ENCODE results near the gene MALL. TPM values are rescaled to one million over a fixed set of nuclear protein-coding genes. Genes with fewer than 3 reads are reported as not detected.
"Not testable (repeated sequence)": the region's sequence is repeated elsewhere in the genome, so short reads cannot be mapped to it uniquely, and the experiment has no call there.

Gene MALL
- total RNA-seq: 2.9 TPM

DNA sequence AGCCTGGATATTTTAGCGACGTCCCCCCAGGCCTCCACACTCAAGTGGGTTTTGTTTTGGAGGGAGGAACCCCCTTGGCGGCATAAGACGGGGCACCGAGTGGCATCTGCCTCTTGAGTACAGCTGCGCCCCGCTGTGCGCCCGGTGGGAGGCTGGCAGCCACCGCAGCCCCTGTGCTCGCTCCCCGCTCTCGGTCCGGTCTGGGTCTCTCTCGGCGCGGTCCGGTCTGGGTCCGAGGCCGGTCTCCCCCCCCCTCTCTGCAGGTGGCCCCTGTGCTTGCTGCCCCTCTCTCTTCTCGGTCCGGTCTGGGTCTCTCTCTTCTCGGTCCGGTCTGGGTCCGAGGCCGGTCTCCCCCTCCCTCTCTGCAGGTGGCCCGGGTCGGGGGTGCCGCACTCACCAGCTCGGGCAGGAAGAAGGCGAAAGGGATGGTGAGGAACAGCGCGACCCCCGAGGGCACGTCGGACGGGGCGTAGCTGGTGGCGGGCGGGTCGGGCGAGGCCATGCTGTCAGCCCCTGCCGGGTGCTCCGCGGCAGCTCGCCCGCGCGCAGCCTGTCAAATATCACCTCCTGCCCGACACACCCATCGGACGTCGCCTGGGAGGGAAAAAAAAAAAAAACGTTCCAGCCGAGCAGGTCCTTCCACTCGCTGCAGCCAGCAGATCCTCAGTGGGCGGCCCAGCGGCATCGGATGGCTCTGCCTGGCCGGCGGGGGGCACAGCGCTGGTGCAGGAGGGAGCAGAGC, at the start of gene MALL:
MALL (minus strand) TSS at position 532 of the 742 bp plus-strand sequence; CDS start at position 502, 30 bp downstream.
- FAIRE-seq (no peak), DNase-seq (ENCODE audit: low spot score in 2 of 2) (no peak)

- peak in 1 of 2 donors; percentile 27 for DNase-seq (ENCODE audit: low spot score in 2 of 2)
- FAIRE-seq: peak; percentile 93
Observed at GRCh38 chr2:110157153-110157793, 41.7 kb upstream of the MALL start.

DNA sequence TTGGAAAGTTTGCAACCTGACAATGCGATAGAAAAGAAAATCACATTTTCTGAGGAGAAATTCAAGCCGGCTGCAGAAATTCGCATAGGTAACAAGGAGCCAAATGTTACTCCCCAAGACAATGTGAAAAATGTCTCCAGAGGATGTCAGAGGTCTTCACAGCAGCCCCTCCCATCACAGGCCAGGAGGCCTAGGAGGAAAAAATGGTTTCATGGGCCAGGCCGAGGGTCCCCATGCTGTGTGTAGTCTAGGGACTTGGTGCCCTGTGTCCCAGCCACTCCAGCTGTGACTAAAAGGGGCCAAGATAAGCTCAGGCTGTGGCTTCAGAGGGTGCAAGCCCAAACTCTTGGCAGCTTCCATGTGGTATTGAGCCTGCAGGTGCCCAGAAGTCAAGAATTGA, 39.2 kb upstream of the MALL start:
- FAIRE-seq; DNase-seq (ENCODE audit: low spot score in 2 of 2): not testable (repeated sequence)

GRCh38 chr2:110154188-110154587, 38.6 kb upstream of the MALL start:
- not testable (repeated sequence) for DNase-seq (ENCODE audit: low spot score in 2 of 2); FAIRE-seq

- no peak for FAIRE-seq
- no peak for DNase-seq (ENCODE audit: low spot score in 2 of 2)
Observed at GRCh38 chr2:110153416-110153815, 37.8 kb upstream of the MALL start.

GRCh38 chr2:110152943-110153342, 37.3 kb upstream of the MALL start:
- DNase-seq (ENCODE audit: low spot score in 2 of 2): no peak
- no peak for FAIRE-seq

GRCh38 chr2:110149330-110150220, 34.0 kb upstream of the MALL start:
- DNase-seq (ENCODE audit: low spot score in 2 of 2) (peak in 1 of 2 donors; percentile 18), FAIRE-seq (no peak)

DNA sequence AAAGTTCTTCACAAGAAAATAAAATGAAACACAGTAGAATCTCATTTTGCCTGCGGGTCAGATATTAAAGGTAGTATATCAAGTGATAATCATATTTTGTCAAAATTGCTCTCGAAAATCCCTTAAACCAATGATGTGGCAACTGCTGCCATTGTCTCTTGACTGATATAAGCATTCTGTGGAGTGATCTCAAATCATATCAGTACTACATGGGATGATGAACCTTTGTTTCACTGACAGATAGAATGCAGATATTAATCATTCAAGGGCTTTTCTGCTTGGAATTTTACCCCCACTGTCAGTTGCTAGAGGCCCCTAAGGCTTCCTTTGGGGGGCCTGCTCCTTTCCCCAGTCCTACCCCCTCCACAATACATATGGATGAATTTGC, 31.3 kb upstream of the MALL start:
- FAIRE-seq (no peak), DNase-seq (ENCODE audit: low spot score in 2 of 2) (no peak)

DNA sequence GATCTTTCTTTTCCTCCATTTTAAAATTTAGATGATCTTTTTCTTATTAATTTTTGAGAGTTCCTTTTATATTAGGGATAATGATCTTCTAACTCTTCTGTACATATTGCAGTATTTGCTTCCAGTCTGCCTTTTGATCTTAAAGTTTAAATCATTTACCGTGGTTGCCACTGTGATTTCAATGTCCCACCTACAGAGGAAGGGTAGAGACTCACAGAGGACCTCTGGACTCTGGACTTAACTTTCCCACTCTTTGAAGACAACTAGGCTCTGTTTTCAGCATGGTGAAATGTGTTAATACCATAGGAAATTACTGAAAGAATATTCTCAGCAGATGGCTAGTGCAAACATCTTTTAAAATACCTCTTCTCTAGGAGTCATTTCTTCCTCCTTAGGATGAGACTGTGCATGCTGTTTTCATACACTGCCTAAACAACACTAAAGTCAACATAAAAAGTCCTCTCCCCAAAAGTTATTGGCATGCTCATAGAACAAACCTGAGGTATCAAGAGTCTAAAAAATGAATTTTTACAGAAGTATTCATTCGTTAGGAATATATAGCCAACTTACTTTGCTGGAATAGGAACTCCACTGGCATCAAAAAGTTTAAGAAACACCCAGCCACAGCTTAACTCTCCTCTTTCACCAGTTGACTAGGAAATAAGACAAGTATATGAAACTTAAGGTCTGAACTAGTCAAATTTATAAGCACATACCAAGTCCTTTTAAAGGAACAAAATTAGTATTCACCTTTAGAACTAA, 30.7 kb upstream of the MALL start:
- DNase-seq (ENCODE audit: low spot score in 2 of 2) (no peak), FAIRE-seq (no peak)

- DNase-seq (ENCODE audit: low spot score in 2 of 2) (no peak), FAIRE-seq (no peak)
Observed at GRCh38 chr2:110143982-110144381, 28.4 kb upstream of the MALL start.

DNA sequence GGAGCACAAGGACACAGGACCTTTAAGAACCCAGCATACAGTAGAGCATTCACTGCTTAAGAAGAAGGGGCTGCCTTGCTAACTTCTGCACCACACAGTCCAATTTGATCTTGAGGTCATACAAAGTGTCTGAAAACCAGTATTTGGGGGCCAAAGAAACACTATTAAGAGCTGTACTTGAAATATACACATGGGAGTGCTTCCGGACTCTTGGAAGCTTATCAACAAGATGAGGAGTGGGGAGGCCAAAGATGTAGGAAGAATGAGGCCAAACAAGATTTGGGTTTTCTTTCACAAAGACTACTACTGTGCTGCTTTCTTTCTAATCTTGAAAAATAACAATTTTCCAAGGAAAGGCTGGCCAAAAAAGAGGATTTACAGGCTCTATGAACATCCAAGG, 24.8 kb upstream of the MALL start:
- DNase-seq (ENCODE audit: low spot score in 2 of 2) (no peak), FAIRE-seq (no peak)

DNA sequence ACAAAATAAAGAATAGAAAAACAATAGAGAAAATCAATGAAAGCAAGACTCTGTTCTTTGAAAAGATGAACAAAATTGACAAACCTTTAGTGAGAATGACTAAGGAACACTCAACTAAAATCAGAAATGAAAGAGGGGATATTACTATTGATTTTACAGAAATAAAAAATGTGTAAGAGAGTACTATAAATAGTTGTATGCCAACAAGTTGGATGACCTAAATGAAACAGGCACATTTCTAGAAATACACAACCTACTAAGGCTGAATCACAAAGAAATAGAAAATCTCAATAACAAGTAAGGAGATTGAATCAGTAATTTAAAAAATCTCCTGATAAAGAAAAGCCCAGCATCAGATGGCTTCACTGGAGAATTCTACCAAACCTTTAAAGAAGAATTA, 18.4 kb upstream of the MALL start:
- DNase-seq (ENCODE audit: low spot score in 2 of 2) (no peak), FAIRE-seq (no peak)

DNA sequence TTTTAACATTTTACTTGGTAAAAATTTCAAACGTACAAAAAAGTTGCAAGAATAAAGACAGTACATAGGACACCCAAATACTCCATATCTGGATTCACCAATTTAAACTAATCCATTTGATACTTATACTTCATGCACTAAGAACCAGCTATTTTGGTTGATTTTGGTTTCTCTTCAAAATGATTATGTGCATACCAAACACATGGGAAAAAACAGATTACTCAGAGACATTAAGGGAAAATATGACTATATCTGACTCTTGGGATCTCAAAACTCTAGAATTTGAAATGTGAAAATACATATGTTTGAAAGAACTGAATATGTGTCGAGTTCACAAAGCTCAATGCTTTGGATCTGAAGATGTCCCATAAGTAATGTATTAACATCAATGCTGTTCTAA, 15.5 kb upstream of the MALL start:
- DNase-seq (ENCODE audit: low spot score in 2 of 2) (no peak), FAIRE-seq (no peak)

- no peak for FAIRE-seq
- no peak for DNase-seq (ENCODE audit: low spot score in 2 of 2)
Observed at GRCh38 chr2:110130757-110131156, 15.1 kb upstream of the MALL start.

DNA sequence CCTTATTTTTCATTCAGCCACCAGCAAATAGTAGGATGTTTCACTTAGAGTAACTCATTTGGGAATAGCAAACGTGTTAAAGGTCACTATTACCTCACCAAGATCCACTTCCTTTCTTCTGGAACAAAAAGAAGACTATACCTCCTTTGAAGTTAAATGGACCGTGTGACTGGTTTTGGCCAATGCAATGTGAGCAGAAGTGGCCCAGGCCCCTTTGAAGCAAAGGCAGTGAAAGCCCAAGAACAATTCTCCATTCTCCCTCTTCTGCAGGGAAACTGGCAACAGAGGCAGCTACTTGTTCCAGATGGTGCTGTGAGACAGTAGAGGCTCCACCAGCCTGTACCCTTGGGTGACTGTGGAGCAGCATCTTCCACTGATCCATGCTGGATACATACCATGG, 11.3 kb upstream of the MALL start:
- FAIRE-seq (no peak), DNase-seq (ENCODE audit: low spot score in 2 of 2) (no peak)

GRCh38 chr2:110126086-110126773, 10.6 kb upstream of the MALL start:
- no peak for DNase-seq (ENCODE audit: low spot score in 2 of 2)
- no peak for FAIRE-seq

GRCh38 chr2:110124939-110125691, 9.5 kb upstream of the MALL start:
- DNase-seq (ENCODE audit: low spot score in 2 of 2) (no peak), FAIRE-seq (no peak)

DNA sequence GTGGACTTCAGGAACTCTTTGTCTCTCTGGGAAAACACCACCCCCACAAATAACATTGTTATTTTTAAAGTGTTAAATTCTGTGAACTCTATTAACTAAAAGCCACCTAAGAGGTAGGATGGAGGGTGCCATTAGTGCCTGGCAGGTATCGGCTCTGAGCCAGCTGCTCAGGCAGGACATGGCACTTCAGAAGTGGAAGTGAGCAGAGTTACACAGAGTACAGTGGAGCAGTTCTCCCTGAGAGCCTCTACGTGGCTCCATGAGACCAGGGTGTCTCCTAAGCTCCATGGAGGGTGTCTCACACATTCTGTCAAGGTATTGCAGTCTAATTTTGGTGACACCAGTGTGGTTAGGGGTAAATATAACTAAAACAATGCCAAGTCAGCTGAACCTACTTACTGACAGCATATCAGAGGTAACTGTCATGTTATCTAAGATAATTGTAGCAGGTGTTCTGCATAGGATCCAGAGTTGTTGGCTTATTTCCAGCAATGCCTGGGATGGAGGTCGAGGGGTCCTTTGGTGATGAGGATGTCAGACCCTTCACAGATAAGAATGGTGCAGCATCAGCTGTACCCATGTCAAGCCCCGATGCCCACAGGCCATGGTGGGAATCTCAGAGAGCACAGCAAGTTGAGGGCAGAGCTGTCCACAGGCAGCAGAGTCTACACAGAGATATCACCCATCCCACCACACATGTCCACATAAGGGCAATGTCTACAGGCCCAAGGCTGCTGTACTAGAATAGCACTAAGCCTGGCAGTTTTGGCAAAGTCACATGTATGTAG, 8.6 kb upstream of the MALL start:
- FAIRE-seq: no peak
- DNase-seq (ENCODE audit: low spot score in 2 of 2): no peak
